CD4-positive, alpha-beta T cell treated with Interleukin-4 for 1 hour (primary cell): Measurements from ENCODE around the gene OVAAL.
"Not testable (repeated sequence)": the region's sequence is repeated elsewhere in the genome, so short reads cannot be mapped to it uniquely, and the experiment has no call there.

Experiments
- DNase-seq, 2 donors: peaks; one replicate each; pipeline ENCODE4 v3.0.0-alpha.2; 2020 to 2022

Gene OVAAL

DNA sequence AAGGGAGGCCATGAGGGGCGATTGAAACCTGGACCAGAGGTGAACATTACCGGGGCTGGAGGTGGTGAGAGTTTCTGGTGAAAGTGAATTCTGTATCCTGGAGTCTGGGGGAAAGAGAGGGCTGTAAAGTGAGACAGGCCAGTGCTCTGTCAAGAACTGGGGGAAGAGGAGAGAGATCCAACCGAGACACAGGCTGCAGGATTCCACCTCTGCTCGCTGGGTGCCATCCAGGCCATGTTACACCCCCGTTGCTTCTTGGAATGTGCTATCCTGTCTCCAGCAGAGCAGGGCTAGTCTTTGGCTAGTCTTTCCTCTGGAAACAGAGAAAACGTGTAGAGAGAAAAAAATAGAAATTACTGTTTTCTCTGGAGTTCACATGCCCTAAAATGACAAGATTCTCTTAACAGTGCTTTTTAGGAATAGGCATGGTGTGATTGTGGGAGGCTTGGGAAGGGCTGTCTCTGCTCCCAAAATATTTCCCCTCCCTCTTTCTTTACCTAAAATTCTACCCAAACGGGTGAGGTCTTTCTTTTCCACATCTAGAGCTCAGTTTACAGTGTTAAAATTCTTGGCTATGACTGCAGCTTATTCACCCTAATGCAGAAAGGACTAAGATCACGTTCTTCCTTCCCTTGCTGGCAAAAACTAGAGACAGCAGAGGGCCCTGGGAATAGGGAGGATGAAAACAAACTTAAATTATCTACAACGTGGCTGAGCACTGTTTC lies 16.5 kb upstream of the OVAAL start:
- no peak for DNase-seq

DNA sequence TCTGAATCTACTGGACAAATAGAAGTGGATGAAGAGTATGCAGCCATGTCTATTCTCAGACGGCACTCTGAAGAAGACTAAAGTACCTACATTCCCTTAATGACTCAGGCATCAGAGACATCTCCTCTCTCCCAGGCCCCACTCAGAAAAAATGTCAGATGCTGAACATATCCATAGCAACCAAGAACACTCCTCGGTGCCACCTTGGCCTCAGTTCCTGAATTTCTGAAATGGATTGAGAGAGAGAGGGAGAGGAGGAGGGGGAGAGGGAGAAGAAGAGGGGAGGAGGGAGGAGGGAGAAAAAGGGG lies 16.0 kb upstream of the OVAAL start:
- no peak for DNase-seq

DNA sequence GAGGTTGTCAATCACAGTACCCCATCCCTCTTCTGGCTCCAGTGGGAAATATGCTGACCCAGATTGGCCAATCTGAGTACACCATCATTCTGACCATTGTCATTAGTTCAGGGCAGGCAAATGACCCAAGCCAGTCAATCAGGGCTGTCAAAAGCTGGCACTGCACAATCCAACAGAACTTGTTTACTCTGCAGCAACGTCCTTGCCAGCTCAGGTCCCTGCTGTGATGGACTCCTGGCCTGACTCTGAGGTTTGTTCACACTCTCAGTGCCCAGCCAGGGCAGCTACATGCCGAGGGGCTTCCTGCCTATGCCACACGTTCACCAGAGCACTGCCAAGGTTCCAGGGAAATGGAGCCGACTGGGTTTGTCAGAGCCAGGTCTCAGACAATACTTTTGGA lies 14.7 kb upstream of the OVAAL start:
- DNase-seq = no peak

DNA sequence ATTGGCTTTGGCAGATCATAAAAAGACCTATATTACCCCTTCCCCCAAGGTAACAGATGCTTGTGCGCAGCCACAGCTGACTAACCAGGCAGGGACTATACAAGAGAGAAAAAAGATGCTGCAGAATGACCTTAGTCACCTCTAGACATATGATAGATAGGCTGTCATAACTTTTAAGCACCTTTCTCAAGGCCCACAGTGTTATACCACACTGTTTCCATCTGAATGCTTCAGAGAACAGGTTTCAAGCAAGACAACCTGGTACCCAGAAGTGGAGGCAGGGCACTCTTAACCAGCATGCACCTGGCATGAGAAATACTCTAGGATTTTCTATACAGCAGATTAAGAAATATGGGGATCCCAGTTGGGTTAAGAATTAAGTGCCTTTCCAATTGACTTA lies 12.8 kb upstream of the OVAAL start:
- no peak for DNase-seq

DNA sequence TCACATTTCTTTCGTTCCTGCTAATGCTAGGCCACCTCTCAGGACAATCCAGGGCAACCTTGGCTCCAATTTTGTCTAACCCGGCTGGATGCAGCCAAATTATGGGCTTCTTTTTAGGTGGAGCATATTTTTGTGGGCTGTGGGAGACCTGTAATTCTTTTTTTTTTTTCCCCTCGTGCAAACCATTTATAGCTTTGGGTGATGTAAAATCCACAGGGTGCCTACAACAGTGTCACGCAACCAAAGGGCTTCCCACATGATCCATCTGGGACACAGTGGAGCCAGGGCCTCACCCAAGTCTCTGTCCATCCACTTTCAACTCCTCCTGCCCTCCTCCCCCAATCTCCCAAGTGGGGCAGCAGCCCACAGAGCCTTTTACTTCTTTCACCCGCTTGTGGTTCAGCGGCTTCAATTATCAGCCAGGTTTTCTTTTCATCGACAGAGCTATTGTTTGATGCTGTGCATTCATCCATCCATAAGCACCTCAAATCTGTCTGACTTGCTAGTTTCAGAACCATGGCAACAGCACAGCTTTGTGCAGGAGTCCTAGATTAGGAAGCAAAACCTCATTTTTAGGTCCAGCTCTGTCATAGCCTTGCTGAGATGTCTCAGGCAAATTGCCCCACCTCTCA lies 10.0 kb upstream of the OVAAL start:
- DNase-seq = no peak

DNA sequence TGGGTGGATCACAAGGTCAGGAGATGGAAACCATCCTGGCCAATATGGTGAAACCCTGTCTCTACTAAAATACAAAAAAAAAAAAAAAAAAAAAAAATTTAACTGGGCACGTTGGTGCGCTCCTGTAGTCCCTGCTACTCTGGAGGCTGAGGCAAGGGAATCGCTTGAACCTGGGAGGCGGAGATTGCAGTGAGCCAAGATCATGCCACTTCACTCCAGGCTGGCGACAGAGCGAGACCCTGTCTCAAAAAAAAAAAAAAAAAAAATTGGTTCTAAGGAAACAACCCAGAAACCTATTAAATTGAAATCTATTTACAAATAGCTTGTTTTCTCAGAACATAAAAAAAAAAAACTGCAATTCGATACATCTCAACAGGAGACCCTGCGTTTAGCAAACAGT lies 9.0 kb upstream of the OVAAL start:
- not testable (repeated sequence) for DNase-seq

DNA sequence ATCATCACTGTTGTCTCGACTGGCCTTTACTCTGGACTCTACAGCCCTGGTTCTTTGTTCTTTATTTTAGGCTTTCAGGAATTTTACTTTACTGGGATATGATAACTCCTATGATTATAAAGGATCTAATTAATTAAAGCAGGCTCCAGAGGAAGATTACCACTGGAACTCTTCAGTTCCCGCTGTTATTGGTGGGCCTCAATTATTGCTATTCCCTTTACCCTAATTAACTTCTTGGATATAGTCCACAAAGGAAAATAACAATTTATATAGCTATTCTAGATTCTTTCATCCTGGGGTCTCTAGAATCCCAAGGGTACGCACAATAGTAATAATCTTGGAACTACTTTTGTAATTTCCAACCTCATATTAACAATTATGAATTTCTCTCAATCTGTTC lies 8.5 kb upstream of the OVAAL start:
- DNase-seq = no peak

DNA sequence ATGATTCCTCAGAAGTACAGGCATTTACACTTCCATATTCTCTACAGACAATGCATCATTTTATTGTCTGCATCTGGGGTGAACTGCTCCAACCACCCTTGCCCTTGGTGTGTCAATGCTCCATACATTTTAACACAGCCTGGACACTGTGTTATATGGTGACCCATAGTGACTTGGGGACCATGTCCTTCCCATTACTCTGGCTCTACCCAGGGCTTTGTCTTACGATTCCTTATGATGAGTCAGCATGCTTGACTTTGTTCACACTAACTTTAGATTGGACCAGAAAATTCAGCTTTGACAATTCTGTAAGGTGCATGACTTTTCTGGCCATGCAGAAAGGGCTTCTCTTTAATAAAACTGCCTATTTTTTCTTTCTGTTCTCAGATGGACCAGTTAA lies 6.8 kb upstream of the OVAAL start:
- no peak for DNase-seq

DNA sequence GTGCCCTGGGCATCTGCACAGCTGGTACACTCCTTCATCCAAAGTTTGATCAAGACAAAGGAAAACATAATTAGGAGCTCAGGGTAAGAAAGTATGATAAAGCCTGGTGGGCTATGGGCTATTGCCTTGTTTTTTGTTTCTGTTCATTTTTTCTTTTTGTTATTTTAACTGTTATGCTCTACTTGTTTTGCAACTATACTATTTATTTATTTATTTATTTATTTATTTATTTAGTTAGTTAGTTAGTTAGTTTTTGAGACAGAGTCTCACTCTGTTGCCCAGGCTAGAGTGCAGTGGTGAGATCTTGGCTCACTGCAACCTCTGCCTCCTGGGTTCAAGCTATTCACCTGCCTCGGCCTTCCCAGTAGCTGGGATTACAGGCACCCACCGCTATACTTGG lies 5.7 kb upstream of the OVAAL start:
- not testable (repeated sequence) for DNase-seq

DNA sequence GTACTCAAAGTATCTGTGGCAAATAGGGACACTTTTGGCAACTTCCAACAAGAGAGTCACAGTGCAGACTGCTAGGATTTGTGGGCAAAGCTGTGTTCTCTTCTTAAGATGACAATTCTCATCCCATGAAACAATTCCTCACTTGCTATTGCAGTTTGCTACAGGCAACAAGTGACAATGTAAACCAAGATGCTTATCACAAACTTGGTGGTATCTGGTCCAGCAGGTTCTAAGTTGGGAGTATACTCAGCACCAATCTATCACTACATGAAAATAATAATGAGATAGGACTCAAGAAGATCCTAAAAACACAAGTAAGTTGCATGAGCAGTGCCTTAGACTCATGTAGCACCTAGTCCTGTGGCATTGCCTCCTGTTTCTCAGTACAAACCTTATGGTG lies 3.4 kb upstream of the OVAAL start:
- no peak for DNase-seq

DNA sequence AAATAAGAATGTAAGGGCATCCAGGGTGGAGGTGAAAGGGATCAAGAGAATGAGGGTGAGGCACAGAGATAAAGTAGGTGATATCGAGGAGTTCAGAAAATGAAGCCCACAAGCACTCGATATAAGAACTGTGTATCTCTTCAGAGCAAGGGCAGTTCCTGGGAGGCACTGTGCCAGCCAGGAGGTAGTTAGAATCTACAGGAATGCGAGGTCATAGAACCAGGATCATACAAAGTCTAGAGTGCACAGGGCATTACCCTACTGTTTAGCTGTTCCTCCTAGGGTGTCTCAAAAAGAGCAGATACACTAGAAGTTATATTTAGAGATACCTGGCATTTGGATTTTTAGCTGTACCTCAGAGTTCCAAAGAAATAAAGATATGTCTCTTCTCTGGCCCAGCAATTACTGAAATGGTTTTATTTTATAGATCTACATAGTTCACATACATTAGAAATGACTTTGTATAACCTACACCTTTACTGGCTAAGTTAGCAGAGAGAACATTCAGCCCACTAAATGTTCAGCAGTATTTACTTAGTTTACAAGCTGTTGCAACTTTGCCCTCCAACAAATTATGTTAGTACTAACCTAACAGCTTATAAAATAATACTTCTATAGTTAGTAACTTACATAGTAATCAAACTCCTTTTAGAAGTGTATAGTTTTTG lies 1.6 kb downstream of the OVAAL start:
- DNase-seq = no peak

DNA sequence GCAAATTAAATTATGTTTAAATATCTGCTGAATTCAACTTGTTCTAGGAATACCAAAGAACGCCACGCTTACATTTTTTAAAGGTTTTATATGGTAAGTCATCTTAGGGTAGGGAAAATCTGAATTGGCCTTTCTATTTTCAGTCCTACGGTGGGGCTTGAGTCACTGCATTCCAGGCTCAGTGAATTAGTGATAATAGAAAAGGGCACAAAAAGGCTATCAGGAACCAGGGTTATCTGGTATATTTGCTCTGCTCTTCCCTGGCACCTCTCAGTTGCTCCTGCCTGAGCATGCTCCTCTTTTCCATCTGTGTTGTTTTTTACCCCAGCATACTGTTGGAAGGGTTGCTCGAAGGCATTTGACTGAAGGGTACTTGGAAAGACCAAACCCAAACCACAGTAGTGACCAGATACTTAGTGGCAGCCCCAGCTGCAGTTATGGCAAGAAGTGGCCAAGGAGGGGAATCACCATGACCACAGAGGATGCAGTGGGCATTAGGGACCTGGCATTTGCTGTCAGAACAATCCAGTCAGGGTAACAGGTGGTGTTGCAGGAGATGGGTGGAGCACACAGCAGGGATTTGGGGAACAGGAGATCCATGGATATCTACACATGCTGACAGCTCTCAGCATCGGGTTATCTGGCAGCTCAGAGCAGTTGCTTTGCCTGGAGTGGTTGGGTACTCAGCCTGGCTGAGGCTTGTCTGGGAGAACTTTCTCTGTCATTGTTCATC lies 2.3 kb downstream of the OVAAL start:
- DNase-seq = no peak

DNA sequence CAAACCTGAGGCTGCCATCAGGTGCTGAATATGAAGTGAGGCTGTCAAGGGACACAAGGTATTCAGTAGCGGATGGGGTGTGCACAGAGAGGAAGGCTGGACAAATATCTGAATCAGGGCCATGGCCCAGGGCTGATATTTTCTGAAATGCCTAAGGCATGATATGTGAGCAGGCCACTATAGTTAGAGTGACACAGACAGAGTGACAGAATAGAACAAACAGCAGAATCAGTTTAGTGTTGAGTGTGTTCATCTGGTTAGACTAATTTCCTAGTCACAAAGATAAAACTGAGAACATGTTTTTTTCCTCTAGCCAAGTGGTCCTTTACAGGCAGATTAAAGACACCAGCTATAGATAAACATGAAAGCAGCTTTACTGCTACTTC lies 3.9 kb downstream of the OVAAL start:
- no peak for DNase-seq

DNA sequence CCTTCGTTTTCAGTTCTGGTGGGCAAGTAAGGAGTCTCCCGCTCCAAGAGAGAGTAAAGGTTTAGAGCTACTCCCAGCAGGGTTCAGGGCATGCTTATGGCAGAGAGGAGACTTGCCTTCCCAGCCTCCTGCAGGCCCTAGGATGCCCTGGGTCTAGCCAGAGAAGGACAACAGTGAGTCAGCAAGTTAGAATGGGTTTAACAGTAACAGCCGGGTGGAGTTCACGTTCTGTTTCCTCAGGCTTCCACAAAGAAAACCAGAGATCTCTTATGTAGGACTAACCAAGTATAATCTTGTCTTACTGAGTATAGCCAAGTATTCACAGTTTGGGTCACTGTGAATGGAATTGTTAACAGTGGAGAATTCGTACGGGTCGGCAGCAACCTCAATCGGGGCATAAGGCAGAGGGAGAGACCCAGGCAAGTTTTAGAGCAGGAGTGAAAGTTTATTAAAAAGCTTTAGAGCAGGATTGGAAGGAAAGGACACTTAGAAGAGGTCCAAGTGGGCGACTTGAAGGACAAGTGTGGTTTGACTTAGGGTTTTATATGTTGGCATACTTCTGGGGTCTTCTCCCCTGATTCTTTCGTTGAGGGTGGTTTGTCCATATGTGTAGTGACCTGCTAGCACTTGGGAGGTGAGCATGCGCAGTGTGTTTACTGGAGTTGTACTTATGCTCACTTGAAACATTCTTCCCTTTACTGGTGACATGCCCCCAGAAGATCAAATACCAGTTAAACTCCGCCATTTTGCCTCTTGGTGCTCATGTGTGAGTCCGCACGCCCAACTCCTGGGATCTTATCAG lies 4.5 kb downstream of the OVAAL start:
- no peak for DNase-seq

DNA sequence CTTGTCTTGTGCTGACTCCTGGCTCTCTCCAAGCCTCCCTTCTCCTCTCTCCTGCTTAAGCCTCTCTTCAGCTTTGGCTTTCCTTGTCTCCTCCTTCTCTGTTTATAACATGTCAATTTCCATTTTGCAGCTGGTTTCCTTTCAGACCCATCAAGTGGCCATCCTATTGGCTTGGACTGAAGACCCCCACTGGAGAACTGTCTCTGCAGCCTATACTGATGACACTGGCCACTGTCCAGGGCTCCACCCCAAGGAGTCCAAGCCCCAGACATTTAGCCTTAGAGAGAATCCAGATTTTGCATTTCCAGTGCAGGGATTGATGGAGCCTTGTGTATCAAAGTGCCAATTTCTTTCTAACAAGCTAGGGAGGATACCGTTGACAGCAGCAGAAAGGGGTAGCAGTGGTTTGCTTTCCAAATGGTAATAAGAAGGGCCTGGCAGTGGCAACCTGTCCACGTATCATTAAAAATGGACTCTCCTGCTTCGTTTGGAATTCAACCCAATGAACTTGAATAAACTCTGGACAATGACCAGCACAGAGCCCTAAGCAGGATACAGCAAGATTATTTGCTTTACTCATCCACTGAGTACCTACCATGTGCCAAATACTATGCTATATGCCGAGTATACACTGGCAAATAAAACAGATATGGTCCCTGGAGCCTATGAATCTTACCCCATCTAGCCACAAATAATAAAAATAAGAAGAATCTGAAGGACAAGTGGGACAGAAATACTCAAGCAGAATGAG lies 6.5 kb downstream of the OVAAL start:
- no peak for DNase-seq

DNA sequence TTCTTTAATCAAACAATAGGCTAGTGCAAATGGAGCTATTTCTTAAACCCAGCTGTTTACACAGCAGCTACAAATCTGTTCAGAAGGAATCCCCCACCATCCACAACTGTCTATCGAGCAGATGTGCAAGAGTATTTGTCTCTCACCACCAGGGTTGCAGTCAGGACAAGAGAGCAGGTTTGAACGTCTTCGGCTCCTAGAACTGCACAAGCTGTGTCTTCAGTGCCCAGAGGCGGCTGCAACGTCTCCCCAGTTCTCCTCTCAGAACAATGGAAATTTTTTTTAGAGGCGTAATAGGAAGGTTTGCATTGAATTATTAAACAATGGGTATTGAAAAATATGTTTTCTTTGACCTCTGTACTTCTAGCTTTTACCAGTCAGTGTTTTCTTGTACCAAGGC lies 7.3 kb downstream of the OVAAL start:
- no peak for DNase-seq

DNA sequence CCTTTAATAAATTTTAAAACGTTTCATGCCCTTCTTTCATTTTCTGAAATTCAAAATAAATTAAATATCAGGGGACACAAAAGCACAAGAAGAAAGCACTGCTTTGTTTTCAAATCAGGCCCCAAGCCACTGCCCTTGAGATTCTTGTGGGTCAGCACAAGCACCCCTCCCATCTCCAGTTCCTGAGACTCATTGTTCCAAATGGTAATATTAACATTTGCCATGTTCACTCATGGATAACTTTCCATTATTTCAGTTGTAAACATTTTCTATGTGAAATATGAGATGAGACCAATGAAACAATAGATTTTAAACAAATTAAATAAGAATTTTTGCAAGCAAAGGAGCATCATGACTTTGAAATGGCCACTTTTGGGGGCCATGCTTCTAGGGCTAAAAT lies 7.7 kb downstream of the OVAAL start:
- no peak for DNase-seq

DNA sequence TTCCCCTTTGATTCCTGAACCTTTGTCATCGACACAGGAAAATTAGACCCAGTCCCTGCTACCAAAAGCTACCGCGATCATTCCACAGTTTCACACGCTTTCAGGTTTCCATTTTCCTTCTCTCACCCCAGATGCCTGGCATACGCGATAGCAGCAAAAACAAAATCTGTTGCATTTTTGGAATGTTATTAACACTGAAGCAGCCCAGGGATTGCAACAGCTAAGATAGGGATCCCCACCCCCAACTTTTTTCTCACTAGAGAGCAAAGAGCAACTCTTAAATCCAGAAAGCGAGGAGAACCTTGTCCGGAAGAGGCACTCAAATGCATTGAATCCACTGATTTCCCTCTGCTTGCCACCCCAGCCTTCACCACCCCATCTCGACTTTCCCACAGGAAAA lies 8.9 kb downstream of the OVAAL start:
- DNase-seq = no peak

DNA sequence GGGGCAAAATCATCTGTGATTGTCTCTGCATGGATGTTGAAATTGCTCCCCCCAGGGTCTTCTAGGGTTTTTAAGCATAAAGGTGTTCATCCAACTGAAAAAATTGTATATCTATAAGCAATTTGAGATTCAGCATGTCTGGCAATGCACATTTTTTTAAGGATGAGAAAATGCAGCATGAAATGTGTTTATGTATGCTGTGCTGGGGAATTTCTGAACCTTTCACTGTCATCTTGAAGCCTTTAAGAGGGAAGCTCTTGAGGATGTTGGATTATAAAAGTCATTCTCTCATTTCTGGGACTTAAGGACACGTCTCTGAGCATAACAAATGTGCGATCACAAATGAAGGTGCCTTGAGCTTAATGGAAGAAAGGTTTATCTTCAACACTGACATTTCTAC lies 9.4 kb downstream of the OVAAL start:
- no peak for DNase-seq

DNA sequence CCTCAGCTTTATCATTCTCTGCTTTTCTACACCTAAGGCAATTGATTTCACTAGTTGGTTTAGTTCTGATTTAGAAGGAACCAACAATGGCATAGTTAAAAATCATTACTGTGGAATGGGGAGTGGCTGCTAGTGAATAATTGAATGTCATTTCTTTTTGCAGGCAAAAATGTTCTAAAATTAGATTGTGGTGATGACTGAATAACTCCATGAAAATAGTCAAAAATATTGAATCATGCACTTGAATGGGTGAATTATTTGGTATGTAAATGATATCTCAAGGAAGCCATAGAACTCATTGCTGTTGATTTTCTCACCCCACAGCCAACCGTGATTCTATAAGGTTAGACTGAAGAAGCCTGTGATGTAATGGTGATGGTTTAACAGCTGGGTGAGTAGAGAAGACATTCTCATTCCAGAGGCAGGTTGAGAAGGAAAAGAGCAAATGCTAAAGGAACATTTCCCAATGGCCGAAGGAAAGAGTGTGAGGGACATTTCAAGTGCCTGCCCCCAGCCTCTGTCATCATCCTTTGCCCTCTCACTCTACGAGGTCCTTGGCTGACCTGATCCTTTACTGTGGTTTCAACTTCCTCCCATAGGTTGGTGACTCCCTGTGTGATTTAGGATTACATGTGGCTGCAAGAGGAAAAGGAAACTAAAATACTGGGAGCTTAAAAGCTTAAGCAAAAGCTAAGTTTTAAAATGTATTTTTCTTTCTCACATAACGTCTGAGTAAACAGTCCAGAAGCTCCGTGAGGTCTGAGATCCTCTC lies 12.5 kb downstream of the OVAAL start:
- no peak for DNase-seq

DNA sequence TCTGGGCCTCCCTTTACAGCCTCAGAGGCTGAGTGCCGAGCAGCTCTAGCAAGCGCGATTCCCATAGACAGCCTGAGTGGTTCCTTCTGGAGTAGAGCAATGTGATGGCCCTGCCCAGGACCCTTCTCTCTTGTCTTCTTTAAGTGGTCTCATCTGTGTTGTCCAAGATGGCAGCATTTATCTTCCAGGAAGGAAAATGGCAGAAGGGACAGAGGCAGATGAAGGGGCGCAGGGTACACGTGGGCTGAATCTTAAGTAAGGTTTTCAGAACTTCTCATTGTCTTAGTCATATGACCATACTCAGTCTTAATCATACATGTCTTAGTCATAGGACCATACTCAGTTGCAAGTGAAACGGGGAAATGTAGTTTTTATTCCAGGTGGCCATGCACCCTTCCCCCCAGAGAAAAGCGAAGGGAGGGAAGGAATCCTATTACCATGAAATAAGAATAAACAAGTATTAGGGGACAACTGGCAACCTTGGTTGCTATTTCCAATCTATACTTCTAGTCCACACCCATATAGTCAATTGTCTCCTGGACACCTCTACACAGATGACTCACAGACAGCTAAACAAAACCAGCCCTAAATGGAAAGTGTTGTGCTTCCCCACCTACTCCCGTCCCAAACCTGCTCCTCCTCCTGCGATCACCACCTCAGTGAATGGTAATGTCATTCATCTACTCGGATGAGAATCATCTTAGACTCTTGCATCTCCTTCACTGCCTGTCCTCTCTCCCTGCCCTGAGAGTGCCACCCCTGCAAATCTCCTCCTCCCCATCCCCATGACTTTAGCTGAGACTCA lies 13.3 kb downstream of the OVAAL start:
- DNase-seq = no peak
